ENCODE results near the gene ST6GAL1.
"Not testable (repeated sequence)": the region's sequence is repeated elsewhere in the genome, so short reads cannot be mapped to it uniquely, and the experiment has no call there.

The ST6GAL1 gene

GRCh38 chr3:186890911-186891310, 39.4 kb upstream of the ST6GAL1 start:
- no peak overlapping the region for H3K4me3 ChIP-seq
- no peak for DNase-seq (ENCODE audit: low spot score)
- no peak for TF ChIP-seq CTCF (IDR thresholded peaks at IDR 0.05)
- H3K27ac ChIP-seq, result no peak overlapping the region

- DNase-seq (ENCODE audit: low spot score); H3K4me3 ChIP-seq; H3K27ac ChIP-seq: not testable (repeated sequence)
Observed at GRCh38 chr3:186893071-186893470, 37.3 kb upstream of the ST6GAL1 start.

- H3K27ac ChIP-seq, result no peak overlapping the region
- H3K4me3 ChIP-seq, result no peak overlapping the region
- TF ChIP-seq CTCF (IDR thresholded peaks at IDR 0.05), result no peak
- no peak for DNase-seq (ENCODE audit: low spot score)
Observed at GRCh38 chr3:186895406-186895805, 34.9 kb upstream of the ST6GAL1 start.

GRCh38 chr3:186896006-186896405, 34.3 kb upstream of the ST6GAL1 start:
- Histone ChIP-seq H3K27ac (no peak overlapping the region), H3K4me3 (no peak overlapping the region)
- TF ChIP-seq CTCF (IDR thresholded peaks at IDR 0.05), result no peak
- DNase-seq (ENCODE audit: low spot score), result no peak

- no peak for TF ChIP-seq CTCF (IDR thresholded peaks at IDR 0.05)
- DNase-seq (ENCODE audit: low spot score), result no peak
Observed at GRCh38 chr3:186896875-186897274, 33.5 kb upstream of the ST6GAL1 start.

GRCh38 chr3:186901135-186901734, 29.1 kb upstream of the ST6GAL1 start:
- TF ChIP-seq CTCF (IDR thresholded peaks at IDR 0.05), result no peak
- Histone ChIP-seq H3K27ac (no peak overlapping the region), H3K4me3 (no peak overlapping the region)

More at GRCh38 chr3:186896875-186897274, 33.5 kb upstream of the ST6GAL1 start:
- Histone ChIP-seq H3K27ac (no peak overlapping the region), H3K4me3 (no peak overlapping the region)

GRCh38 chr3:186902154-186902553, 28.2 kb upstream of the ST6GAL1 start:
- no peak overlapping the region for H3K4me3 ChIP-seq
- H3K27ac ChIP-seq, result no peak overlapping the region
- no peak for TF ChIP-seq CTCF (IDR thresholded peaks at IDR 0.05)
- DNase-seq (ENCODE audit: low spot score), result no peak

More at GRCh38 chr3:186901135-186901734, 29.1 kb upstream of the ST6GAL1 start:
- no peak for DNase-seq (ENCODE audit: low spot score)
